K562 (cell line): ENCODE measurements around the gene IMMP2L. TPM values are rescaled to one million over a fixed set of nuclear protein-coding genes. Genes with fewer than 3 reads are reported as not detected.

Experiments
- ATF2 ChIP-seq: sonication (generic); formaldehyde crosslinking; IDR thresholded peaks from 2 replicates; pipeline ENCODE4 v1.8.1; 2022; ENCODE audit warnings: missing genetic modification reagents
- ETS2 ChIP-seq: IDR thresholded peaks from 2 replicates; pipeline ENCODE4 v1.6.1; 2016; ENCODE audit warnings: borderline replicate concordance, missing genetic modification characterization, mild to moderate bottlenecking, moderate library complexity, missing compliant biosample characterization; ENCODE audit not compliant: poor library complexity, severe bottlenecking
- HINFP ChIP-seq: fragments of 450-650 bp; conservative IDR thresholded peaks from 2 replicates; pipeline ENCODE4 v1.6.1; 2016; ENCODE audit warnings: missing genetic modification characterization, low read depth, mild to moderate bottlenecking, control low read depth, missing compliant biosample characterization
- IRF9 ChIP-seq: fragments of 450-650 bp; IDR thresholded peaks from 2 replicates; pipeline ENCODE4 v1.6.1; 2016; ENCODE audit warnings: missing biosample characterization, missing genetic modification characterization
- JUNB ChIP-seq: fragments of 450-650 bp; formaldehyde crosslinking; conservative IDR thresholded peaks from 2 replicates; pipeline ENCODE4 v1.4.0; 2020; ENCODE audit warnings: mild to moderate bottlenecking
- KAT2B ChIP-seq: IDR thresholded peaks from one replicate; pipeline ENCODE4 v1.6.1; 2012; ENCODE audit warnings: low read depth, mild to moderate bottlenecking, control low read depth, inconsistent platforms, low read length, moderate library complexity
- KLF1 ChIP-seq: fragments of 450-650 bp; IDR thresholded peaks from 2 replicates; pipeline ENCODE4 v1.6.1; 2016; ENCODE audit warnings: missing genetic modification characterization, missing compliant biosample characterization
- KLF6 ChIP-seq: fragments of 250-450 bp; sonication (Bioruptor Pico); IDR thresholded peaks from 2 replicates; pipeline ENCODE4 v1.4.0; 2020; ENCODE audit warnings: mild to moderate bottlenecking, moderate library complexity, borderline replicate concordance
- MITF ChIP-seq: IDR thresholded peaks from 2 replicates; pipeline ENCODE4 v1.6.1; 2014; ENCODE audit warnings: antibody characterized with exemption
- NFIX ChIP-seq: fragments of 250-450 bp; sonication (Bioruptor Pico); IDR thresholded peaks from 2 replicates; pipeline ENCODE4 v1.4.0; 2020; ENCODE audit warnings: low read depth, mild to moderate bottlenecking, moderate library complexity
- OTX1 ChIP-seq: fragments of 450-650 bp; formaldehyde crosslinking; IDR thresholded peaks from 2 replicates; pipeline ENCODE4 v1.4.0; 2022; ENCODE audit warnings: mild to moderate bottlenecking
- PCBP2 ChIP-seq: fragments of 200-400 bp; formaldehyde crosslinking; IDR thresholded peaks from 2 replicates; pipeline ENCODE4 v1.6.1; 2018; ENCODE audit warnings: low read length, low read depth, mild to moderate bottlenecking, moderate library complexity; ENCODE audit not compliant: poor library complexity, severe bottlenecking
- RBM25 ChIP-seq: fragments of 200-400 bp; formaldehyde crosslinking; IDR thresholded peaks from 2 replicates; pipeline ENCODE4 v1.6.1; 2018; ENCODE audit warnings: low read length, low read depth, moderate library complexity; ENCODE audit not compliant: severe bottlenecking
- SP2 ChIP-seq: IDR thresholded peaks from 2 replicates; pipeline ENCODE4 v1.6.1; 2011; ENCODE audit warnings: mild to moderate bottlenecking, low read depth, low read length, moderate library complexity; ENCODE audit not compliant: poor library complexity, severe bottlenecking; ENCODE audit errors: extremely low read depth
- TAL1 ChIP-seq: fragments of 450-650 bp; IDR thresholded peaks from 2 replicates; pipeline ENCODE4 v1.6.1; 2016; ENCODE audit warnings: mild to moderate bottlenecking
- TEAD2 ChIP-seq: fragments of 450-650 bp; IDR thresholded peaks from 2 replicates; pipeline ENCODE4 v1.6.1; 2016; ENCODE audit warnings: missing genetic modification characterization, control low read depth, missing compliant biosample characterization
- TFAM ChIP-seq: fragments of 250-450 bp; sonication (Bioruptor Pico); conservative IDR thresholded peaks from 2 replicates; pipeline ENCODE4 v1.5.0; 2021; ENCODE audit warnings: mild to moderate bottlenecking, moderate library complexity
- TSC22D4 ChIP-seq: fragments of 450-650 bp; IDR thresholded peaks from 2 replicates; pipeline ENCODE4 v1.6.1; 2016; ENCODE audit warnings: missing genetic modification characterization, missing biosample characterization, control low read depth
- USF2 ChIP-seq: sonication (generic); formaldehyde crosslinking; IDR thresholded peaks from 2 replicates; pipeline ENCODE4 v1.5.0; 2020; ENCODE audit warnings: missing genetic modification reagents
- ZBTB7A ChIP-seq: IDR thresholded peaks from 2 replicates; pipeline ENCODE4 v1.6.1; 2011; ENCODE audit warnings: low read depth, mild to moderate bottlenecking, low read length, moderate library complexity, borderline replicate concordance; ENCODE audit not compliant: control insufficient read depth
- ZNF143 ChIP-seq: sonication (generic); formaldehyde crosslinking; IDR thresholded peaks from 2 replicates; pipeline ENCODE4 v1.9.0; 2022; ENCODE audit warnings: mild to moderate bottlenecking, missing genetic modification reagents
- ZNF324 ChIP-seq: fragments of 250-450 bp; sonication (Bioruptor Pico); IDR thresholded peaks from 2 replicates; pipeline ENCODE4 v1.4.0; 2020; ENCODE audit warnings: mild to moderate bottlenecking
- ZNF695 ChIP-seq: fragments of 450-650 bp; formaldehyde crosslinking; IDR thresholded peaks from 2 replicates; pipeline ENCODE4 v1.4.0; 2020; ENCODE audit warnings: mild to moderate bottlenecking, moderate library complexity
- ZNF699 ChIP-seq: fragments of 250-450 bp; sonication (Bioruptor Pico); IDR thresholded peaks from 2 replicates; pipeline ENCODE4 v1.8.0; 2021; ENCODE audit warnings: mild to moderate bottlenecking, moderate library complexity; ENCODE audit not compliant: insufficient replicate concordance
- polyA plus RNA-seq, 8 experiments: library from polyadenylated mRNA; depleted of rRNA in 4 of 8; stranded (reverse) in 5 of 8; unstranded in 3 of 8; fragments of >200 nt; fragmentation: Nextera tagmentation in 2 of 8; fragmentation: Illumina TruSeq in 1 of 8; extraction: Ambion mirVana in 2 of 8; extraction: Trizol in 1 of 8; gene quantifications; 2 replicates each; pipeline versions ENCODE4 v1.2.1 to v1.2.3, GENCODE V29; 2011 to 2014; ENCODE audit warnings: inconsistent platforms in 1 of 8, missing spikeins in 1 of 8
- total RNA-seq, 7 experiments: library from RNA; depleted of rRNA in 6 of 7; stranded (reverse); fragments of >200 nt in 6 of 7; fragmentation: Illumina TruSeq in 2 of 7; extraction: Trizol in 2 of 7; gene quantifications; 2 replicates each; pipeline versions ENCODE4 v1.2.1 to v1.2.3, GENCODE V29; 2011 to 2021; ENCODE audit warnings: low replicate concordance in 1 of 7

The IMMP2L gene
- total and polyA plus RNA-seq, 9 of the 15 experiments (the other 6 are each of a cell fraction or from before 2014, with no cell fraction given), result 29.7 to 116 (median 53.0) TPM

- TF ChIP-seq MITF (no peak), ZNF699 (CRISPR knock-in tag) (no peak), HINFP (tag) (no peak), KLF6 (CRISPR knock-in tag) (no peak), ETS2 (tag) (no peak), JUNB (CRISPR knock-in tag) (no peak), TAL1 (peak; percentile 92), ZBTB7A (no peak), TSC22D4 (tag) (no peak), PCBP2 (no peak), TEAD2 (no peak), USF2 (no peak), SP2 (no peak), TFAM (CRISPR knock-in tag) (no peak), ZNF143 (no peak), ATF2 (CRISPR knock-in tag) (no peak), RBM25 (no peak), NFIX (CRISPR knock-in tag) (no peak), KLF1 (tag) (no peak), ZNF695 (CRISPR knock-in tag) (no peak), KAT2B (no peak), OTX1 (CRISPR knock-in tag) (no peak), ZNF324 (CRISPR knock-in tag) (no peak), IRF9 (tag) (0 out of 2 replicates have a peak, but pooled peaks have one; percentile 39)
These were observed 338.5 kb downstream of the IMMP2L start (continued) for GRCh38 chr7:111223802-111224253.
